ENCODE data around the gene FKBP7. TPM values are rescaled to one million over a fixed set of nuclear protein-coding genes. Genes with fewer than 3 reads are reported as not detected.

The FKBP7 gene
- total and polyA plus RNA-seq, 2 of the 13 experiments (the other 11 are each of a cell fraction or from before 2014, with no cell fraction given), result 12.4 to 14.8 TPM

GRCh38 chr2:178479758-178480226 lies 1.4 kb upstream of the FKBP7 start (continued):
- TF ChIP-seq RERE (CRISPR knock-in tag; IDR thresholded peaks at IDR 0.05; ENCODE audit: low read depth), result no peak
- no peak for TF ChIP-seq ZNF747 (CRISPR knock-in tag; IDR thresholded peaks at IDR 0.05; ENCODE audit: borderline replicate concordance)
- TF ChIP-seq ZNF432 (CRISPR knock-in tag; IDR thresholded peaks at IDR 0.05; ENCODE audit: borderline replicate concordance), result no peak
- TF ChIP-seq GTF3A (CRISPR knock-in tag; conservative IDR thresholded peaks at IDR 0.05), result no peak
- no peak for TF ChIP-seq IKZF5 (CRISPR knock-in tag; IDR thresholded peaks at IDR 0.05)
- TF ChIP-seq NR2F6 (IDR thresholded peaks at IDR 0.05), result 0 out of 2 replicates have a peak, but pooled peaks have one; percentile 25
- no peak for TF ChIP-seq NR2F6 (CRISPR knock-in tag; IDR thresholded peaks at IDR 0.05)
- no peak for TF ChIP-seq CREM (IDR thresholded peaks at IDR 0.05)
- TF ChIP-seq CREM (CRISPR knock-in tag; IDR thresholded peaks at IDR 0.05), result no peak
- no peak for TF ChIP-seq SAFB2 (CRISPR knock-in tag; IDR thresholded peaks at IDR 0.05; ENCODE audit: borderline replicate concordance, low read depth)
- no peak for TF ChIP-seq FOSL2 (CRISPR knock-in tag; IDR thresholded peaks at IDR 0.05)
- TF ChIP-seq KDM3A (CRISPR knock-in tag; IDR thresholded peaks at IDR 0.05; ENCODE audit: low read depth), result no peak
- no peak for TF ChIP-seq IRF9 (CRISPR knock-in tag; IDR thresholded peaks at IDR 0.05; ENCODE audit: borderline replicate concordance)
- no peak for TF ChIP-seq ZNF576 (CRISPR knock-in tag; IDR thresholded peaks at IDR 0.05)
- TF ChIP-seq KDM2A (CRISPR knock-in tag; IDR thresholded peaks at IDR 0.05; ENCODE audit: borderline replicate concordance, low read depth), result peak; percentile 29; the same call in 1 of the 2 replicates
- no peak for TF ChIP-seq ZNF558 (CRISPR knock-in tag; IDR thresholded peaks at IDR 0.05; ENCODE audit: borderline replicate concordance)
- no peak for TF ChIP-seq ZNF543 (CRISPR knock-in tag; IDR thresholded peaks at IDR 0.05)
- TF ChIP-seq ZNF550 (CRISPR knock-in tag; IDR thresholded peaks at IDR 0.05; ENCODE audit: borderline replicate concordance), result no peak
- no peak for TF ChIP-seq CREBL2 (CRISPR knock-in tag; IDR thresholded peaks at IDR 0.05; ENCODE audit: borderline replicate concordance)
- TF ChIP-seq ZNF20 (CRISPR knock-in tag; IDR thresholded peaks at IDR 0.05), result no peak
- TF ChIP-seq MLLT10 (CRISPR knock-in tag; IDR thresholded peaks at IDR 0.05), result no peak
- no peak; the same call in 1 of the 2 replicates for TF ChIP-seq ZNF772 (CRISPR knock-in tag; IDR thresholded peaks at IDR 0.05)
